ENCODE results near the gene ACTR3C.
"Not testable (repeated sequence)": the region's sequence is repeated elsewhere in the genome, so short reads cannot be mapped to it uniquely, and the experiment has no call there.

ACTR3C gene

DNA sequence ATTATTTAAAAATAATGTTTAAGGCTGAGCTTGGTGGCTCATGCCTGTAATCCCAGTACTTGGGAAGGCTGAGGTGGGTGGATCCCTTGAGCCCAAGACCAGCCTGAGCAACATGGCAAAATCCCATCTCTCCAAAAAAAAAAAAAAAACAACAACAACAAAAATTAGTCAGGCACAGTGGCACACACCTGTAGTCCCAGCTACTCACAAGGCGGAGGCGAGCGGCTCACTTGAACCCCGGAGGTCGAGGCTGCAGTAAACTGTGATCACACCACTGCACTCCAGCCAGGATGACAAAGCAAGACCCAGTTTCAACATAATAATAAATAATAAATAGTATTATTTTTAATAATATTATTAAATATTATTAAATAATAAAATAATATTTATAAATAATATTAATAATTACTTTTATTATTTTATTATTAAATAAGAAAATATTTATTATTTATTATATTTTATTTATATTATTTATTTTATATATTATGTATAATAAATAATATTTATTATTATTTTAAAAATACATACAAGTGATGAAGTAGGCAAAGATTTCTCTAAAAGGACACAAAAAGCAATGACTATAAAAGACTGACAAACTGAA, 8.6 kb downstream of the ACTR3C start:
- no peak for DNase-seq (ENCODE audit: low read depth in 2 of 3, low spot score in 2 of 3)

DNA sequence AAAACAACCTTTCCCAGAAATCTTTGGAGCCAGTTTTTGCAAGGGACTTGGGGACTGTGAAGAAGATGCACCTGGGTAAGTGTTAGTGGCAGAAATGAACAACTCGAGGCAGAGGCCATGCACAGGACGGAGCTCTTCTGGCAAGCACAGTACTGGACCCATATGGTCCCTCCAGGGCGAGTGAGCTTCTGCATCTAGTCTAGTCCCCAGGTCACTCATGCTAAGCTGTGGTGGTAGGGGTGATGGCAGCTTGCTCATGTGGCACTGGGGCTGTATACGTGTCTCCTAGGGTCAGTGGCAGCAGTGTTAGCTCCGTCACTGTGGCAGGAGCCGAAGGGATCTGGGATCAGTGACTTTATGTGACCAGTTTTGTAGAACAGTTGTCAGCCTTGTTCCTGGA, 9.5 kb downstream of the ACTR3C start:
- no peak for DNase-seq (ENCODE audit: low read depth in 2 of 3, low spot score in 2 of 3)

DNA sequence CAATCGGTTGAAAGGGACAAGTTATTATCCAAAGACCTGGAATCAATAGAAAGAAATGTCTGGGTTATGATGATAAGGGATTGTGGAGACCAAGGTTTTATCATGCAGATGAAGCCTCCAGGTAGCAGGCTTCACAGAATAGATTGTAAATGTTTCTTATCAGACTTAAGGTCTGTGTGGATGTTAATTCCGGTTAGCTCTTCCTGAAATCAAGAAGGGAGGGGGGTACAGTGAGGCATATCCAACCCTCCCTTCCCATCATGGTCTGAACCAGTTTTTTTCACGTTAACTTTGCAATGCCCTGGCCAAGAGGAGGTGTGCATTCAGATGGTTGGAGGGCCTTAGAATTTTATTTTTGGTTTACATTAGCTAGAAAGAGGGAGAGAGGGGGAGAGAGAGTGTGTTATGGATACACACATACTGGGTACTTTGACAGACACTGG, 10.0 kb downstream of the ACTR3C start:
- DNase-seq (ENCODE audit: low read depth in 2 of 3, low spot score in 2 of 3), result no peak

DNA sequence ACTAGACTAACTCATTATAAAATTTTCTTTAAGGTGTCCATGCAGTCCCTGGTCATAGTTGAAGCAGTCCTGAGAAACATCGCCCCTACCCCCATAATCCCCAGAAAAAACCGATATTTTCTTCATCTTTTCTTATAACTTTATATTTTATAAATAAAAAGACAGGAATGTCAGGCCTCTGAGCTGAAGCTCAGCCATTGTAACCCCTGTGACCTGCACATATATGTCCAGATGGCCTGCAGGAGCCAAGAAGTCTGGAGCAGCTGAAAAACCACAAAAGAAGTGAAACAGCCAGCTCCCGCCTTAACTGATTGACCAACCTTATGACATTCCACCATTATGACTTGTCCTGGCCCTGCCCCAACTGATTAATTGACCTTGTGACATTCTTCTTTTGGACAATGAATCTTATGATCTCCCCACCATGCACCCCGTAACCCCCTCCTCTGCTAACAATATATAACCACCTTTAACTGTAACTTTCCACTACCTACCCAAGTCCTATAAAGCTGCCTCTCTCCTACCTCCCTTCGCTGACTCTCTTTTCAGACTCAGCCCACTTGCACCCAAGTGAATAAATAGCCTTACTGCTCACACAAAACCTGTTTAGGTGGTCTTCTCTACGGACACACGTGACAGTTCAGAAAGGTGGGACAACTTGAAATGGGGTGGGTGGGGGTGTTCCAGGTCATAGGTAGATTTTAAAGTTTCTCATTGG, 10.5 kb downstream of the ACTR3C start:
- DNase-seq (ENCODE audit: low read depth in 2 of 3, low spot score in 2 of 3), result not testable (repeated sequence)

DNA sequence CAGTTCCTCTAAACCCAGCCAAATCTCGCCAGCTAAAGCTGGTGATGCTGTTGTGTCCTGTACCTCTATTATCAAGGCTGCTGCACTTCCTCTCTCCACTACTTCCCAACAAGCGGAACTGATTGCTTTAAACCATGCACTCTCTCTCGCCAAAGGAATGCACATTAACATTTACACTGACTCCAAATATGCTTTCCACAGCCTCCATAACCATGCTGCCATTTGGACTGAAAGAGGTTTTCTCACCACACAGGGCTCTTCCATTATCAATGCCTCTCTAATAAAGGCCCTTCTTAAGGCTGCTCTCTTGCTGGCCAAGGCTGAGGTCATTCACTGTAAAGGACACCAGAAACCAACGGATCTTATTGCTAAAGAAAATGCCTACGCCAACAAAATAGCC, 11.6 kb downstream of the ACTR3C start:
- no peak for DNase-seq (ENCODE audit: low read depth in 2 of 3, low spot score in 2 of 3)

DNA sequence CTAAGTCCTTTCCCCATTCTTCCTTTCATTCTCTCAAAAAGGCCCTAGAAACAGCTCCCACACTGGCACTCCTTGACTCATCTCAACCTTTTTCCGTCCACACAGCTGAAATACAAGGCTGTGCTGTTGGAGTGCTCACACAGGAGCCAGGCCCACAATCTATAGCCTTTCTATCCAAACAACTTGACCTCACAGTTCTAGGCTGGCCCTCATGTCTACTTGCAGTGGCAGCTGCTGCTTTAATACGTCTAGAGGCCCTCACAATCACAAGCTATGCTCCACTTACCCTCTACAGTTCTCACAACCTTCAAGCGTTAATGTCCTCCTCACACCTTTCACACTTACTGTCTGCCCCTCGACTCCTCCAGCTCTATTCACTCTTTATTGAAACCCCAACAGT, 12.2 kb downstream of the ACTR3C start:
- DNase-seq (ENCODE audit: low read depth in 2 of 3, low spot score in 2 of 3), result no peak

DNA sequence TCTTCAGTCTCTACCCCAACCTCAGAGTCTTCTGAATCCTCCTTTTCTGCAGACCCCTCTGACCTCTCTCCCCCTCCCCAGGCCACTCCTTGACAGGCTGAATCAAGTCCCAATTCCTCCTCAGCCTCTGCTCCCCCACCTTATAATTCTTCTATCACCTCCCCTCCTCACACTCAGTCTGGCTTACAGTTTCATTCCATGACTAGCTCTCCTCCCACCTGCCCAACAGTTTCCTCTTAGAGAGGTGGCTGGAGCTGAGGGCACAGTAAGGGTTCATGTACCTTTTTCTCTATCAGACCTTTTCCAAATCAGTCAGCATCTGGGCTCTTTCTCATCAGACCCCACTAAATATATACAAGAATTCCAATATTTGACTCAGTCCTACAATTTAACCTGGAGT, 14.8 kb downstream of the ACTR3C start:
- DNase-seq (ENCODE audit: low read depth in 2 of 3, low spot score in 2 of 3), result no peak

DNA sequence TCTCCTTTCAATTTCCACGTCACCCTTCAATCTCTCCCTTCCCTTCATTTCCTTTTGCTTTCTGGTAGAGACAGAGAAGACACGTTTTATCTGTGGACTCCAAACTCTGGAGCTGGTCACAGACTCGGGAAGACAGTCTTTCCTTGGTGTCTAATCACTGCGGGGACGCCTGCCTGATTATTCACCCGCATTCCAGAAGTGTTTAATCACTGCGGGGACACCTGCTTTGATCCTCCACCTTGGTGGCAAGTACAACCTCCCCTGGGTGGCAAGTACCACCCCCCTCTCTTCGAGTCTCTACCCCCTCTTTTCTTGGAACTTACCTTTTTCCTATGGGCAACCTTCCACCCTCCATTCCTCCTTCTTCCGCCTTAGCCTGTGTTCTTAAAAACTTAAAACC, 15.4 kb downstream of the ACTR3C start:
- DNase-seq (ENCODE audit: low read depth in 2 of 3, low spot score in 2 of 3), result no peak

DNA sequence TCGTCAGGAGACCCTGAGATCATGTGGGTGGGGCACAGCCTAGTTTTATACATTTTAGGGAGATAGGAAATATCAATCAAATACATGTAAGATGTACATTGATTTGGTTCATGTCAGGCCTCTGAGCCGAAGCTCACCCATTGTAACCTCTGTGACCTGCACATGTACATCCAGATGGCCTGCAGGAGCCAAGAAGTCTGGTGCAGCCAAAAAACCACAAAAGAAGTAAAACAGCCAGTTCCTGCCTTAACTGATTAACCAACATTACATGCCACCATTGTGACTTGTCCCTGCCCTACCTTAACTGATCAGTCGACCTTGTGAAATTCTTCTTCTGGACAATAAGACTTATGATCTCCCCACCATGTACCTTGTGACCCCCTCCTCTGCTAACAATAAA, 16.2 kb downstream of the ACTR3C start:
- no peak for DNase-seq (ENCODE audit: low read depth in 2 of 3, low spot score in 2 of 3)

DNA sequence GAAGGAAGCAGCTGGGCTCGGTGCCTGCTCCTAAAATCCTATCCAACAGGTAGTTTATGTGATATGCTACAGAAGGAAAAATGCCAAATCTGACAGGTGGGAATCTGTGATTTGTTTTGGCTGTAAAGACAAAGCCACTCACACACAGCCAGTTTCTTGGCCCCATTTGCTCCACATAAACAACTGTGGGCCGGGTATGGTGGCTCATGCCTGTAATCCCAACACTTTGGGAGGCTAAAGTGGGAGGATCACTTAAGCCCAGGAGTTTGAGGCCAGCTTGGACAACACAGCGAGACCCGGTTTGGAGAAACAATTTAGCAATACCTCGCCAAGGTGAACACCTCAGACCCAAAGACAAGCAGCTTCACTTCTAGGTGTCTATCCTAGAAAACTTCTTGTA, 17.0 kb downstream of the ACTR3C start:
- not testable (repeated sequence) for DNase-seq (ENCODE audit: low read depth in 2 of 3, low spot score in 2 of 3)

DNA sequence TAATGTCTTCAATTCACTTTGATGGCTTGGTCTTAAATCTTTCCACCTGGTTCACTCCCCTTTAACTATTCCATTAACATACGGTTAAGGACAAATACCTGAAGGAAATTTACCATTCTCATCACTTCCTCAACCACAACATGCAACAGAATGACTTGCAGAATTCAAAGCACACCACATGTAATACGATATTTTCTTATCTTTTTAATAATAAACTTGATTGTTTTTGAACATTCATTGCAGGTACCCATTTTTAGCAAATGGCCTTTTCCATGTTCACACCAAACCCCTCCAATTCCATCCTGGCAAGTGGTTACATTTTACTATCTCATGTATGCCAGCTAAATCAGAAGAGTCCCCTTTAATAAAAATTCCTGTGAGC, 17.5 kb downstream of the ACTR3C start:
- DNase-seq (ENCODE audit: low read depth in 2 of 3, low spot score in 2 of 3), result not testable (repeated sequence)

DNA sequence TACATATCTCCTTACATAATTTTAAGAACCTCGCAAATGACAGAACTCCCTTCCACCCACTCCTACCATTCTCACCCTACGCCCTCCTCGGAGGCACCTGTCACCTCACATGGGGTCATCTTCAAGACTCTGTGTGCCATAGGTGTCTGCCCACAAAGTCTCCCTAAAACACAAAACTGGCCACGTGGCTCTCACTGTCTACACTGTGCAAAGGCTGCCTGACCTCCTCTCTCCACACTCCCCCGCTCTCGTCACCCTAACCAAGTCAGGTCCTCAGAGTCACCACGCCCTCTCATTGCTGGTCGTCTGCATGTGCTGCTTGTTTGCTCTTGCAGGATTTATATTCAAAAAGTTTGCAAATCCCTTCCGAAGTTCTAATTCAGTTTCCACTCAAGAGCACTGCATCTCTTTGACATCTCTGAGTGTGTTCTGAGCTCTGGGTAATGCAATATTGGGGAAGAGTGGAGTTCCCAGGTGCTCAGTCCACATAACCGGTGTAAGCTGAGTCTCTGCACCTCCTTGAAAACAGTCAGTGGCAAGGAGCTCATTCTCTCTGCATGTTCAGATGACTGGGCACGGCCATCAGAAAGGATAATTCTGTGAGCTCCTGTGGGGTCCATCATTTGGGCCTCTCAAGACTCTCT, 18.0 kb downstream of the ACTR3C start:
- not testable (repeated sequence) for DNase-seq (ENCODE audit: low read depth in 2 of 3, low spot score in 2 of 3)

DNA sequence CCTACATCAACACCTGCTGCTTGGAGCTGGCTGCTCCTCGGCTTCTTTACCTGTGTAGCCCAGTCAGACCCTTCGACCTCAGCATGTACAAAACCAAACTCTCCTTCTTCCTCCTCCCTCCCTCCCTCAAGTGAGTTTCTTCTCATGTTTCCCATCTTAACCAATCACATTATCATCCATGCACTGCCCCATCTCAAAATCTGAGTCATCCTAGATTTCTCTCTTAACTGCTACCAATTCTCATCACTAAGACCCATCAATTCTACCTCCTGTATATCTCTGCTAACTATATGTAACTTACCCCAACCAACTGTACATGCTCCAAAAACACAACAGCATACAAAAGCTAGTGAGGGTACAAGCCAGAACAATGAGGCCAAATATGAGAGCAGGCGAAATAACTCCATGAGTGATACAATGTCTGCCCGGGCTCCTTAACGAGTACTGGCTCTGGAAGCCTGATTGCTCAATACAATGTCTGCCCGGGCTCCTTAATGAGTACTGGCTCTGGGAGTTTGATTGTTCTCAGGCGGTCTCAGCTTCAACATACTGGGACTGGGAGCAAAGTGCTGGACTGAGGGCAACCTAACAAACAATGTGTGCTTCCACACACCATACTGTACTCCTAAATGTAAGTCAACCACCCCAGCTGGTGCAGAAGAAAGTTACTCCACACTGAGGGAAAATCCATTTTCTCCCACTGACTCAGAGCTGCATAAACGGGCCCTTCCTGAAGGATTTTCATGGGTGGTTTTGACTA, 18.7 kb downstream of the ACTR3C start:
- DNase-seq (ENCODE audit: low read depth in 2 of 3, low spot score in 2 of 3), result not testable (repeated sequence)

DNA sequence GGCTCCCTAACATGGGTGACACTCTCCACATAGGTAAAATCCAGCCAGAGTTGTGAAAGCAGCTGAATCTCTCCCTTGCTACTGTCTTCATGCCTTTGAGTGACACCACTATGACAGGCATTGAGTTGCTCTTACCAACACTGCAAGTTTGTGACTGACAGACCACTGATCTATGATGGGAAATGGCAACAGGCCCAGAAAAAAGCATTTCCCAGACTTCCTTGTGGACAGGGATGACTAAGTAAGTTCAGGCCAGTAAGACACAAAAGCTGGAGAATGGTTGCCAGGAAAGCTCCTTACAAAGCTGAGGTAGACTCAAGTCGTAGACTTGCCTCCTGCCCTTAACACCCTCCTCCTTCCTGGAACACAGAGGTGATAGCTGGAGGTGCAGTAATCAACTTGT, 20.4 kb downstream of the ACTR3C start:
- DNase-seq (ENCODE audit: low read depth in 2 of 3, low spot score in 2 of 3), result not testable (repeated sequence)

DNA sequence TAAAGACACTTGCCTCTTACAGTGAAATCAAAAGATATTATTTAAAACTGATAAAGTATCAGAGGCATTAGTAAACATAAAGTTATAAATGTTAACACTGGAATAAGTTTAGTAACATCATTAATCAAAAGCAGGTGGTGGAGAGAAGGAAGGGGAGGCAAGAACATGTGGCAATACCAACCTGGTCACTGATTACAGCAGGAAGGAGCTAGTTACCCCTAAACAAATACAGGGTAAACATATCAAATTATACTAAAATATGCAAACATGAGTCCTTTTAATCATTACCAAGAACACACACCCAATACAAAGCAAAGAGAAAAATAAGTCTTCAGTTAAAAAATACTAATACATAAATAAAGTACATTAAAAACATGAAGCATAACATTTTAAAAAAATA, 25.4 kb downstream of the ACTR3C start:
- DNase-seq (ENCODE audit: low read depth in 2 of 3, low spot score in 2 of 3), result not testable (repeated sequence)

DNA sequence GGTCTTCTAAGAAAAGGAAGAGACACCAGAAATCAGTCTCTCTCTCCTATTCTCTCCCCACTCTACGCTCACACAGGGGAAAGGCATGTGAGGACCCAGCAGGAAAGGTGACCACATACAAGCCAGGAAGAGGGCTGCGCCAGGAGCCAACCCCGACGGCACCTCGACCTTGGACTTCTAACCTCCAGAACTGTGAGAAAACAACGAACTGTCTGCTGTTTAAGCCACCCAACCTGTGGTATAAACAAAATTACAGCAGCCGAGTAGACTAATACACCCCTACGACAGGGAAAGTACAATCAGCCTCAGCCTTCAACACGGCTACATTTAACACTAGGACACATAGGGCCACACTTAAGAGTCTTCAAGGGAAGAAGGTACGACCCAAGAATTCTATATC, 26.5 kb downstream of the ACTR3C start:
- not testable (repeated sequence) for DNase-seq (ENCODE audit: low read depth in 2 of 3, low spot score in 2 of 3)

DNA sequence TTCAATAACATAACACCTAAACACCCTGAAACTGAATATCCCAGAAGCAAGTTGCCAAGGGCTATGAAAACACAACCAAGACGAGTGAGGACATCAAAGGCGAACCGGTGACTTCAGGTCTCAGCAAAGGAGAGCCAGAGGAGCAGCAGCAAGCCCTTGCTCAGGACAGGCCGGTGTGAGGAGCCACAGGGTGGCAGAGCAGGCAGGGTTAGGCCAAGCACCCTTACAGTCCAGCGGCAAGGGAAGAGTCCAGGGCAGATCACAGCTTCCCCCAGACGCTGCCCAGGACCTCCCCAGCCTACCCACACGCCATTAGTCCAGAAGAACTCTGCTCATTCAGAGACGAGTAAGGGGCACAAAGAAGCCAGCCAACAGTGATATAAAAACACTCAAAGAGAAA, 27.7 kb downstream of the ACTR3C start:
- DNase-seq (ENCODE audit: low read depth in 2 of 3, low spot score in 2 of 3), result not testable (repeated sequence)

DNA sequence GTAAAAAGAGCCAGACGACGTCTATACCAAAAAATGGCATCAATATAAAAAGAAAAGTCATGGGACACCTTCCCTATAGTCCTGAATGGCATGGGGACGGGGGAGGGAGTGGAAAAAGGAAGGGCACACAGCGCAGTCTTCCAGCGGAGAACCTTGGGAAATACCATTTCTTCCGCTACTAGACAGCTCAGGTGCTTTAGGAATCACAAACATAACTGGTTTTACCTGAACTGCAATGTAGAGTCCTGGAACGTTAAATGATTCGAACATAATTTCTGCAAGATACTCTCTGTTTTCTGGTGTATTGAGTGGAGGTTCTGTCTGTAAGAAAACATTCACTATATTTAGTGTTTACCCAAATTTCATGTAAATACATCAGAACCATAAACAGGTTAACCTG, 28.3 kb downstream of the ACTR3C start:
- DNase-seq (ENCODE audit: low read depth in 2 of 3, low spot score in 2 of 3), result not testable (repeated sequence)

DNA sequence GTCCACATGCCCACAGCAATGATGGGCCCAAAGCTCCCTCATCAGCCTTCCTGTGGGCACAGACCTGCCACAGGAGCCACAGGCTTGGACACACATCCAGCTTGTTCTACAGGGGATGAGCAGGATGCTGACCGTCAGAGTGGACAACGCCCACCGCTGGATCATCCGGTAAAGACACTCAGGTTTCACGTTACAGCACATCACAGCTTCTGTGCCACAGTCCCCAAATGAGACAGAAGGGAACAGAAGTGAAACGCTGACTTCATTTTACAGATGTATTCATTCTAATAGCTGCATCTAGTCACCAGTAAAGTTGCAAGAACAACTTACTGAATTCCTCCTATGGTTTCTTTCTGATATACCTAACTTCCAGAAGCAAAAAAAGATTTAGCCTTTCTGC, 33.0 kb downstream of the ACTR3C start:
- not testable (repeated sequence) for DNase-seq (ENCODE audit: low read depth in 2 of 3, low spot score in 2 of 3)

DNA sequence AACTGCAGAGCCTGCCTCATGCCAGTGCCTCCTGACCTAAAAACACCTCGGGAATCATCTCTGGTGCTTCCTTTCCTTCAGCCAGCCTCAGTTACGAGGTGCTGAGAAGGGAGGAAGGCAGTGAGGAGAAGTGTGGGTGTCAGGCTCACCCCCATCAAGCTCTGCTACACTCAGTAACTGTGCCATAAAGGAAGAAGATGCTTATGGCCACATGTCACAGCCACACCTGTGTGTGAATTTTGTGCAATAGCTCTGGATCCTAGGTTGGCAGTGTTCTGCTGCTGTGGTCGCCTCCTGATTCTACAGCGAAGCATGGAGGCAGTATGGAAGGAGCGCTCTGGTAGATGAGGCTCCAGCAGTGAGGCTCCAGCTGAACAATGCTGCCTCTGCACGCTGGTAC, 34.5 kb downstream of the ACTR3C start:
- not testable (repeated sequence) for DNase-seq (ENCODE audit: low read depth in 2 of 3, low spot score in 2 of 3)

DNA sequence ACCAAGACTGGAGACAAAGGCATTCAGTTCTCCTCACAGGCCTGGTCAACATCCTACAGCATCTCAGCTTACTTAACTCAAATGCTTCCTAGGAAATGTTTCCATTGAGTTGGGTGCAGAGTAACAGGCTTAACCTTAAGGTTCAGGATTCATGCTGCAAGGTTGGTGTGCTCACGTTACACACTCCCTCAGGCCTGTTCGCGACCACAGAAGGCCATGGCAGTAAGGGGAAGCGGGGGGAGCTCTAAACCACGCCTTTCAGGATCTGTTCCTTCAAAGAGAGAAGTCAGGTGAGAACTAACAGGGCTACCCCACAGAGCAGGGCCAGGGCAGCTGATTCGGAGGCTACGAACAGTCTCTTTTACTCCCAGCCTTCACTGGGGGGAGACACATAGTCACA, 35.5 kb downstream of the ACTR3C start:
- not testable (repeated sequence) for DNase-seq (ENCODE audit: low read depth in 2 of 3, low spot score in 2 of 3)
